Smooth muscle cell (in vitro differentiated cells): ENCODE measurements around the gene NEAT1. TPM values are rescaled to one million over a fixed set of nuclear protein-coding genes. Genes with fewer than 3 reads are reported as not detected.

ENCODE experiments used
- DNase-seq: peaks from one replicate; lab custom pipeline; 2025; ENCODE audit not compliant: unreplicated experiment; lab: John Stamatoyannopoulos, UW
- H2AFZ ChIP-seq: fragments of 200-600 bp; sonication (generic); 2 replicates; pipeline ENCODE4 v1.6.0; 2016; ENCODE audit warnings: antibody characterized with exemption, low read depth, mild to moderate bottlenecking
- H3F3A ChIP-seq: fragments of 200-600 bp; sonication (generic); 2 replicates; pipeline ENCODE4 v1.6.0; 2017; ENCODE audit warnings: antibody characterized with exemption, low read depth
- H3K27ac ChIP-seq: fragments of 200-600 bp; sonication (generic); 2 replicates; pipeline ENCODE4 v1.5.1; 2016; ENCODE audit warnings: low read depth, mild to moderate bottlenecking
- H3K27me3 ChIP-seq: fragments of 200-600 bp; sonication (generic); 2 replicates; pipeline ENCODE4 v1.6.1; 2016; ENCODE audit warnings: low read depth, mild to moderate bottlenecking
- H3K36me3 ChIP-seq: fragments of 200-600 bp; sonication (generic); 2 replicates; pipeline ENCODE4 v1.5.1; 2016; ENCODE audit warnings: low read depth
- H3K4me1 ChIP-seq: fragments of 200-600 bp; sonication (generic); 2 replicates; pipeline ENCODE4 v1.5.1; 2016; ENCODE audit warnings: low read depth
- H3K4me2 ChIP-seq: fragments of 200-600 bp; sonication (generic); 2 replicates; pipeline ENCODE4 v1.6.0; 2016; ENCODE audit warnings: mild to moderate bottlenecking
- H3K4me3 ChIP-seq: fragments of 200-600 bp; sonication (generic); 2 replicates; pipeline ENCODE4 v1.5.1; 2016; ENCODE audit warnings: mild to moderate bottlenecking
- H3K79me2 ChIP-seq: fragments of 200-600 bp; sonication (generic); 2 replicates; pipeline ENCODE4 v1.6.0; 2016; ENCODE audit warnings: low read depth, mild to moderate bottlenecking
- H3K9ac ChIP-seq: fragments of 200-600 bp; sonication (generic); 2 replicates; pipeline ENCODE4 v1.6.0; 2016; ENCODE audit warnings: low read depth
- H3K9me3 ChIP-seq: fragments of 200-600 bp; sonication (generic); replicated peaks from 2 replicates; pipeline ENCODE4 v1.5.1; 2016; ENCODE audit warnings: low read depth
- H4K20me1 ChIP-seq: fragments of 200-600 bp; sonication (generic); 2 replicates; pipeline ENCODE4 v1.6.0; 2016; ENCODE audit warnings: low read depth
- WGBS: methylation state at CpG from one replicate; pipeline ENCODE4 v1.1.7; 2016; ENCODE audit warnings: low lambda C conversion rate; 5-methylcytosine and 5-hydroxymethylcytosine counted together
- polyA plus RNA-seq: library from polyadenylated mRNA; unstranded; fragments of >200 nt; fragmentation: Nextera tagmentation; extraction: Ambion mirVana; gene quantifications from 2 replicates; pipeline ENCODE4 v1.2.1, GENCODE V29; 2016
- total RNA-seq: library from RNA; depleted of rRNA; stranded (reverse); fragments of >200 nt; gene quantifications from 2 replicates; pipeline ENCODE4 v1.2.3, GENCODE V29; 2014
- TF ChIP-seq, protein P1 (sequence below): fragments of 200-600 bp; sonication (generic); IDR thresholded peaks from 2 replicates; pipeline ENCODE4 v1.5.1; 2017; ENCODE audit warnings: borderline replicate concordance, mild to moderate bottlenecking, antibody characterized with exemption; ENCODE audit not compliant: insufficient read depth, poor library complexity, severe bottlenecking

The NEAT1 gene
- total and polyA plus RNA-seq, 2 experiments from 2014 or later = 14.9 to 155 TPM

DNA sequence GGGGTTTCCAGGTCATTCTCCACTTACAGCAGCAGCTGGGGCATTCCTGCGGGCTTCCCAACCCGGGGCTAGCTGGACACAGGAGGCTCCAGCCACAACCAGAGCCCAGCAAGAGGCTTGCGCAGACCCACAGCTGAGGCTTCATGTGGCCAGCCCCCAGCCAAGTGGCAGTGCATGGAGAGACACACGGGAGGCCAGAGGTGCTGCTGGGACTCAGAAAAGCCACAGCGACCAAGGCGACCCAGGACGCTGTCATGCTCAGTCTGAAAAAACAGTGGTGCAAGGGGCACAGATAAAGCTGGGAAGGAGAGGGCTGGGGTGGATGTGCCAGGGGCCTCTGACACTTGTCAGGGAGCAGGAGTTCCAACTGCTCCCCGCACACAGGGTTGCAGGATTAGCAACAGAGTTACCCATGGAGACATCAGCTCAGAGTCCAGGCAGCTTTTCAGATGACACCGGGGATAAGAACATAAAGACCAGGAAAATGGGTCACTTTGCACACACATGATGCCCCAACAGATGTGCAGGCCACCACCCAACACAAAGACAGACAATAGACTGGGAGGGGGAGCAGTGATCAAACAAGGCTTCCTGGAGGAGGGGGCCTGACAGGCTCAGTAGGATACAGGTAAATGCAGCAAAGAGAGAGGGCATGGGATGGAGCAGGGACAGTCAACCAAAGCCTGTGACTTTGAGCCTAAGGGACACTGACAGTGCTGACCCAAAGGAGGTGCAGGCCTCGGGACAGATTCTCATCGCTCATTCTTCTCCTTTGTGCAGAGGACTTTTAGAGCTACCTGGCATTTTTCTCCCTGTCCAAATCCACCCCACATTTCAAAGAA lies 6.9 kb upstream of the NEAT1 start:
- Histone ChIP-seq H3K9ac (no peak overlapping the region), H3K4me1 (peaks cover 40% of the 10 kb centered on the region), H3K4me3 (peak overlapping the region; percentile 38), H3K27ac (no peak overlapping the region), H3F3A (peaks cover 32% of the 10 kb centered on the region), H3K9me3 (no peaks in the 10 kb centered on the region), H2AFZ (no peak overlapping the region), H4K20me1 (no peaks in the 10 kb centered on the region), H3K4me2 (peak overlapping the region; percentile 99), H3K27me3 (no peaks in the 10 kb centered on the region), H3K36me3 (no peaks in the 10 kb centered on the region), H3K79me2 (peaks cover 27% of the 10 kb centered on the region)
- TF ChIP-seq, protein P1, sequence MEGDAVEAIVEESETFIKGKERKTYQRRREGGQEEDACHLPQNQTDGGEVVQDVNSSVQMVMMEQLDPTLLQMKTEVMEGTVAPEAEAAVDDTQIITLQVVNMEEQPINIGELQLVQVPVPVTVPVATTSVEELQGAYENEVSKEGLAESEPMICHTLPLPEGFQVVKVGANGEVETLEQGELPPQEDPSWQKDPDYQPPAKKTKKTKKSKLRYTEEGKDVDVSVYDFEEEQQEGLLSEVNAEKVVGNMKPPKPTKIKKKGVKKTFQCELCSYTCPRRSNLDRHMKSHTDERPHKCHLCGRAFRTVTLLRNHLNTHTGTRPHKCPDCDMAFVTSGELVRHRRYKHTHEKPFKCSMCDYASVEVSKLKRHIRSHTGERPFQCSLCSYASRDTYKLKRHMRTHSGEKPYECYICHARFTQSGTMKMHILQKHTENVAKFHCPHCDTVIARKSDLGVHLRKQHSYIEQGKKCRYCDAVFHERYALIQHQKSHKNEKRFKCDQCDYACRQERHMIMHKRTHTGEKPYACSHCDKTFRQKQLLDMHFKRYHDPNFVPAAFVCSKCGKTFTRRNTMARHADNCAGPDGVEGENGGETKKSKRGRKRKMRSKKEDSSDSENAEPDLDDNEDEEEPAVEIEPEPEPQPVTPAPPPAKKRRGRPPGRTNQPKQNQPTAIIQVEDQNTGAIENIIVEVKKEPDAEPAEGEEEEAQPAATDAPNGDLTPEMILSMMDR = no peak
- DNase-seq = no peak
- WGBS = 78% methylated on average over 11 of the region's 11 CpGs

DNA sequence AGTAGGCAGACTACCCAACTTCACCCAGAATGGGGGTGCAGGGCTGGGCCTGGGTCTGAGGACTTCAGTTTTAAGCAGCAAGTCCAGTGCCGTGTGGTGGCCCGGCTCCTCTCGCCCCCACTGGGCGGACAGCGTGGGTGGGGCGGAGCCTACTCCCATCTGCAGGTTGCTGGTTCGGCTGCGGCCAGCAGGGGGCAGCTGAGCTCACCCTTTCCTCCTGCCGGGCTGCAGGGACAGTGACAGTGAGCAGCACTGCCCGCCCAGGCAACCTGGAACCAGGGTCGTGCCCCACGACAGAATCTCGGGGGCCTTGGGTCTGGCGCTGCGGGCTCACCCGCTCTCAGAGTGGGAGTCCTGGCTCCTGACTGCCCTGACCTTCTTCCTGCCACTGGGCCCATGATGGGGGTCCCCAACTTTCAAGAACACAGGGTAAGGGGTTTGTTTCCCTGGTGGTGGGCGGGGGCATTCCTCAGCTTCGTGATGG lies 6.2 kb upstream of the NEAT1 start:
- H3K27ac ChIP-seq = peak overlapping the region; percentile 100
- no peaks in the 10 kb centered on the region for H3K9me3 ChIP-seq
- H2AFZ ChIP-seq = no peak overlapping the region
- no peaks in the 10 kb centered on the region for H3K36me3 ChIP-seq
- H3K4me1 ChIP-seq = peaks cover 47% of the 10 kb centered on the region
- peaks cover 27% of the 10 kb centered on the region for H3K79me2 ChIP-seq
- no peaks in the 10 kb centered on the region for H4K20me1 ChIP-seq
- peak overlapping the region; percentile 99 for H3K4me2 ChIP-seq
- DNase-seq = peak; percentile 74
- no peaks in the 10 kb centered on the region for H3K27me3 ChIP-seq
- H3K9ac ChIP-seq = peak overlapping the region; percentile 18
- TF ChIP-seq, protein P1 = peak; percentile 95
- H3F3A ChIP-seq = peaks cover 35% of the 10 kb centered on the region
- H3K4me3 ChIP-seq = peak overlapping the region; percentile 38
- 7% methylated on average over 18 of the region's 18 CpGs for WGBS

DNA sequence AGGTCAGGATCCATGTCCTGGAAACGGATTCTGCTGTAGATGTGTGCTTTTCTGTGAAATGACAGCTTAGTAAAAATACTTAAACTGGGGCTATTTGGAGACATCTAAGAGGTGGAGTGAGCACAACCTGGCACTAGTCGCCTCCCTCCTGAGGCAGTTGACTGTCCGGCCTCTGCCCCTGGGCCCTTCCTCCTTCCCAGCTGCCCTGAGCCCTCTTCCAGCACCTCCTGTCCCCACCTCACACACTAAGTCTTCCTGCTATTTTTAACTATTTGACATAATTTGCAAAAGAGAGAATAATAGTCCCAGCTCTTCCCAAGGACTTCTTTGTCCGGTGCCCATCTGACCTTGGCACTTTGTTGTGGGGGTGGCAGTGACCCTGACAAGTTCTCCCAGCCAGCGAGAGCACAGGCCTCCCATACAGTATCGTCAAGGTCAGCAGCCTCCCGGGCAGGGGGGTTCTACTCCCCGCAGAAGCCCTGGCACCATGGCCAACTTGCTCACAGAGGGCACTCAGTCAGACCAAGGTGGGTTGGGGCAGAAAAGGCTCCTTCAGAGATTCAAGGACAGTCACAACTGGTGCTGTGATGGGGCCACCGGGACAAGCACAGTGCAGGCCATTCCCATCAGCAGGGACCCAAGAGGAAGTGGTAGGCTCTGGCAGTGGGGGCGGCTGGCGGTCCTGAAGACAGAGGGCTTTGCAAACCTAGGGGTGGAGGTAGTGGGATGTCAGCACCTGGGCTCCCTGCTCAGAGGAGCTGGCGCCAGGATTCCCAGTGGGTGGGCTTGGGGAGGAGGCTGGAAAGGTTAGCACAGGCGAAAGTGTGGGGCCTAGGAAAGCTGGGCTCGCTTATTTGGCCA lies 5.5 kb upstream of the NEAT1 start:
- Histone ChIP-seq H4K20me1 (no peaks in the 10 kb centered on the region), H3F3A (peaks cover 40% of the 10 kb centered on the region), H3K9me3 (no peaks in the 10 kb centered on the region), H3K36me3 (no peaks in the 10 kb centered on the region), H3K9ac (peak overlapping the region; percentile 18), H3K27ac (peak overlapping the region; percentile 100), H3K4me1 (peaks cover 52% of the 10 kb centered on the region), H2AFZ (no peak overlapping the region), H3K4me2 (peak overlapping the region; percentile 99), H3K27me3 (no peaks in the 10 kb centered on the region), H3K79me2 (peaks cover 30% of the 10 kb centered on the region), H3K4me3 (peak overlapping the region; percentile 38)
- no peak for DNase-seq
- TF ChIP-seq, protein P1 = no peak
- WGBS = 72% methylated on average over 14 of the region's 14 CpGs
